Mesenchymal stem cell (in vitro differentiated cells and primary cell): ENCODE data around the gene FTSJ3.
"Not testable (repeated sequence)": the region's sequence is repeated elsewhere in the genome, so short reads cannot be mapped to it uniquely, and the experiment has no call there.

Experiments
- DNase-seq: peaks from one replicate; pipeline ENCODE4 v3.0.0-alpha.2; 2013
- H2AFZ ChIP-seq: one replicate; pipeline ENCODE4 v1.6.1; 2013; ENCODE audit warnings: low read depth, mild to moderate bottlenecking, control low read depth, inconsistent platforms, low read length, moderate library complexity
- H2AK5ac ChIP-seq: 2 replicates; pipeline ENCODE4 v1.6.1; 2013; ENCODE audit warnings: low read length, moderate library complexity, mild to moderate bottlenecking, inconsistent platforms; ENCODE audit not compliant: severe bottlenecking
- H2BK120ac ChIP-seq: one replicate; pipeline ENCODE4 v1.6.1; 2013; ENCODE audit warnings: low read depth, mild to moderate bottlenecking, inconsistent platforms, low read length, moderate library complexity
- H2BK12ac ChIP-seq, 2 experiments: one replicate each; pipeline ENCODE4 v1.6.1; 2013; ENCODE audit warnings: inconsistent platforms in 2 of 2, low read length in 2 of 2, mild to moderate bottlenecking in 2 of 2, moderate library complexity in 2 of 2, control low read depth in 1 of 2
- H2BK15ac ChIP-seq: one replicate; pipeline ENCODE4 v1.6.1; 2013; ENCODE audit warnings: mild to moderate bottlenecking, low read depth, inconsistent platforms; ENCODE audit not compliant: poor library complexity, severe bottlenecking
- H2BK5ac ChIP-seq: 2 replicates; pipeline ENCODE4 v1.6.1; 2013; ENCODE audit warnings: low read depth, mild to moderate bottlenecking, low read length, control low read depth, inconsistent platforms; ENCODE audit not compliant: poor library complexity, severe bottlenecking
- H3K14ac ChIP-seq, 2 experiments: one replicate each; pipeline ENCODE4 v1.6.1; 2013; ENCODE audit warnings: inconsistent platforms in 2 of 2, low read length in 2 of 2, control low read depth in 1 of 2, mild to moderate bottlenecking in 1 of 2, moderate library complexity in 1 of 2
- H3K18ac ChIP-seq, 2 experiments: one replicate each; pipeline ENCODE4 v1.6.1; 2013; ENCODE audit warnings: inconsistent platforms in 2 of 2, low read length in 2 of 2, control low read depth in 1 of 2, low read depth in 1 of 2, mild to moderate bottlenecking in 1 of 2
- H3K23ac ChIP-seq, 2 experiments: one replicate each; pipeline ENCODE4 v1.6.1; 2013; ENCODE audit warnings: inconsistent platforms in 2 of 2, low read length in 2 of 2, mild to moderate bottlenecking in 2 of 2, moderate library complexity in 2 of 2, control low read depth in 1 of 2
- H3K27ac ChIP-seq: 2 replicates; pipeline ENCODE4 v1.5.1; 2013; ENCODE audit warnings: mild to moderate bottlenecking, moderate library complexity, low read length, control low read depth, inconsistent platforms; ENCODE audit not compliant: poor library complexity, severe bottlenecking
- H3K27me3 ChIP-seq, 2 experiments: 2 replicates each; pipeline versions ENCODE4 v1.6.1 to v1.7.0; 2013; ENCODE audit warnings: low read length in 2 of 2, mild to moderate bottlenecking in 2 of 2, moderate library complexity in 2 of 2, control low read depth in 1 of 2, inconsistent platforms in 1 of 2; ENCODE audit not compliant: control insufficient read depth in 1 of 2, insufficient read depth in 1 of 2
- H3K36me3 ChIP-seq, 2 experiments: 2 replicates each; pipeline versions ENCODE4 v1.6.1 to v1.7.0; 2013; ENCODE audit warnings: low read length in 2 of 2, control low read depth in 1 of 2, inconsistent platforms in 1 of 2, low read depth in 1 of 2, mild to moderate bottlenecking in 1 of 2; ENCODE audit not compliant: insufficient read depth in 2 of 2, control insufficient read depth in 1 of 2
- H3K4ac ChIP-seq, 2 experiments: one replicate each; pipeline ENCODE4 v1.6.1; 2013; ENCODE audit warnings: inconsistent platforms in 2 of 2, low read length in 2 of 2, mild to moderate bottlenecking in 2 of 2, moderate library complexity in 2 of 2, control low read depth in 1 of 2, low read depth in 1 of 2
- H3K4me1 ChIP-seq: 2 replicates; pipeline ENCODE4 v1.6.1; 2013; ENCODE audit warnings: low read depth, low read length, control low read depth; ENCODE audit not compliant: control insufficient read depth, insufficient read depth
- H3K4me2 ChIP-seq: 2 replicates; pipeline ENCODE4 v1.6.1; 2013; ENCODE audit warnings: low read length, mild to moderate bottlenecking, inconsistent platforms; ENCODE audit not compliant: poor library complexity, severe bottlenecking
- H3K4me3 ChIP-seq, 2 experiments: 2 replicates each; pipeline versions ENCODE4 v1.5.1 to v1.7.0; 2013; ENCODE audit warnings: low read length in 2 of 2, mild to moderate bottlenecking in 2 of 2, control low read depth in 1 of 2, low read depth in 1 of 2; ENCODE audit not compliant: insufficient read depth in 1 of 2
- H3K79me1 ChIP-seq: replicated peaks from 2 replicates; pipeline ENCODE4 v1.6.1; 2013; ENCODE audit warnings: mild to moderate bottlenecking, control low read depth, low read length, inconsistent platforms; ENCODE audit not compliant: poor library complexity, severe bottlenecking
- H3K9ac ChIP-seq: 2 replicates; pipeline ENCODE4 v1.7.0; 2013; ENCODE audit warnings: mild to moderate bottlenecking, low read length, moderate library complexity
- H3K9me3 ChIP-seq: 2 replicates; pipeline ENCODE4 v1.7.0; 2013; ENCODE audit warnings: mild to moderate bottlenecking, low read length; ENCODE audit not compliant: control insufficient read depth
- H4K8ac ChIP-seq: one replicate; pipeline ENCODE4 v1.6.1; 2013; ENCODE audit warnings: inconsistent platforms, mild to moderate bottlenecking, low read length, moderate library complexity
- H4K91ac ChIP-seq: one replicate; pipeline ENCODE4 v1.6.1; 2013; ENCODE audit warnings: mild to moderate bottlenecking, low read length, inconsistent platforms
- WGBS: methylation state at CpG from one replicate; pipeline ENCODE4 v1.1.7; 2013; ENCODE audit warnings: mixed read lengths; 5-methylcytosine and 5-hydroxymethylcytosine counted together

Gene FTSJ3

GRCh38 chr17:63796375-63796774, 31.1 kb downstream of the FTSJ3 start:
- not testable (repeated sequence) for H3K23ac ChIP-seq, H3K4ac ChIP-seq, H3K4me1 ChIP-seq, H3K27ac ChIP-seq, DNase-seq, H4K91ac ChIP-seq, H2BK15ac ChIP-seq, H2AFZ ChIP-seq, H2BK120ac ChIP-seq, H2AK5ac ChIP-seq, H2BK5ac ChIP-seq, H3K18ac ChIP-seq, H2BK12ac ChIP-seq, H4K8ac ChIP-seq, H3K9ac ChIP-seq, H3K4me2 ChIP-seq, H3K27me3 ChIP-seq, H3K4me3 ChIP-seq, H3K9me3 ChIP-seq, H3K14ac ChIP-seq
- Histone ChIP-seq H3K79me1 (peaks cover 30% of the 10 kb centered on the region), H3K36me3 (peaks cover 32 to 98% of the 10 kb centered on the region in 2 experiments)
- WGBS, result 96% methylated on average over 10 of the region's 10 CpGs

- peaks cover 50 to 95% of the 10 kb centered on the region in 2 experiments for H3K36me3 ChIP-seq
- H3K27ac ChIP-seq, result no peak overlapping the region
- H2AK5ac ChIP-seq, result no peak overlapping the region
- no CpG with 5 or more reads among the region's 3 CpGs for WGBS
- H3K4me2 ChIP-seq, result no peak overlapping the region
- H3K79me1 ChIP-seq, result peaks cover 19% of the 10 kb centered on the region
- H3K23ac ChIP-seq, result no peak overlapping the region
- H3K14ac ChIP-seq, result no peak overlapping the region
- no peak overlapping the region for H2BK120ac ChIP-seq
- no peak overlapping the region for H3K4ac ChIP-seq
- no peak overlapping the region for H2BK15ac ChIP-seq
- no peak overlapping the region for H3K9ac ChIP-seq
- no peak overlapping the region for H2AFZ ChIP-seq
- no peaks in the 10 kb centered on the region for H3K4me1 ChIP-seq
- no peaks in the 10 kb centered on the region for H3K27me3 ChIP-seq
- H4K91ac ChIP-seq, result no peak overlapping the region
- H3K18ac ChIP-seq, result no peak overlapping the region
- H3K9me3 ChIP-seq, result no peaks in the 10 kb centered on the region
- no peak overlapping the region for H2BK12ac ChIP-seq
- H4K8ac ChIP-seq, result no peak overlapping the region
- DNase-seq, result no peak
- no peak overlapping the region for H3K4me3 ChIP-seq
- no peak overlapping the region for H2BK5ac ChIP-seq
Observed at GRCh38 chr17:63792055-63792729, 35.3 kb downstream of the FTSJ3 start.

- H3K4ac ChIP-seq, result no peak overlapping the region
- no peak overlapping the region for H3K14ac ChIP-seq
- H3K36me3 ChIP-seq, result peaks cover 44 to 80% of the 10 kb centered on the region in 2 experiments
- no peak overlapping the region for H3K27ac ChIP-seq
- no peaks in the 10 kb centered on the region for H3K9me3 ChIP-seq
- H3K4me3 ChIP-seq, result no peak overlapping the region
- H3K27me3 ChIP-seq, result no peaks in the 10 kb centered on the region
- no peak overlapping the region for H2BK120ac ChIP-seq
- peaks cover 15% of the 10 kb centered on the region for H3K79me1 ChIP-seq
- H2AFZ ChIP-seq, result no peak overlapping the region
- H4K91ac ChIP-seq, result no peak overlapping the region
- no peak for DNase-seq
- no peak overlapping the region for H3K9ac ChIP-seq
- H3K18ac ChIP-seq, result no peak overlapping the region
- no peak overlapping the region for H3K4me2 ChIP-seq
- H2AK5ac ChIP-seq, result no peak overlapping the region
- H2BK5ac ChIP-seq, result no peak overlapping the region
- H4K8ac ChIP-seq, result no peak overlapping the region
- WGBS, result 100% methylated on average over 4 of the region's 6 CpGs
- no peak overlapping the region for H3K23ac ChIP-seq
- no peak overlapping the region for H2BK12ac ChIP-seq
- peaks cover 3% of the 10 kb centered on the region for H3K4me1 ChIP-seq
- H2BK15ac ChIP-seq, result no peak overlapping the region
Observed at GRCh38 chr17:63790057-63790456, 37.4 kb downstream of the FTSJ3 start.

GRCh38 chr17:63786971-63787711, 40.3 kb downstream of the FTSJ3 start:
- H3K18ac ChIP-seq, result no peak overlapping the region
- H3K23ac ChIP-seq, result no peak overlapping the region
- H3K4ac ChIP-seq, result no peak overlapping the region
- H4K8ac ChIP-seq, result no peak overlapping the region
- H3K4me1 ChIP-seq, result peaks cover 5% of the 10 kb centered on the region
- H3K79me1 ChIP-seq, result peaks cover 6% of the 10 kb centered on the region
- H3K27me3 ChIP-seq, result no peaks in the 10 kb centered on the region
- H4K91ac ChIP-seq, result no peak overlapping the region
- H2BK15ac ChIP-seq, result no peak overlapping the region
- WGBS, result 97% methylated on average over 9 of the region's 13 CpGs
- H3K4me3 ChIP-seq, result no peak overlapping the region
- no peak overlapping the region for H2AK5ac ChIP-seq
- H2AFZ ChIP-seq, result no peak overlapping the region
- no peak overlapping the region for H2BK120ac ChIP-seq
- no peak overlapping the region for H3K14ac ChIP-seq
- no peak for DNase-seq
- H3K36me3 ChIP-seq, result peaks cover 34 to 76% of the 10 kb centered on the region in 2 experiments
- H2BK5ac ChIP-seq, result no peak overlapping the region
- H2BK12ac ChIP-seq, result no peak overlapping the region
- H3K9ac ChIP-seq, result no peak overlapping the region
- no peaks in the 10 kb centered on the region for H3K9me3 ChIP-seq
- no peak overlapping the region for H3K4me2 ChIP-seq
- no peak overlapping the region for H3K27ac ChIP-seq
